Stimulated activated CD8-positive, alpha-beta memory T cell treated with anti-CD3 and anti-CD28 coated beads, Interleukin-15, amount 100 ng/mL, for 24 hours (primary cell): Measurements from ENCODE around the gene SNRPD3.

Experiments
- DNase-seq: peaks from one replicate; pipeline ENCODE4 v3.0.0-alpha.2; 2020; ENCODE audit warnings: low read depth

Gene SNRPD3

GRCh38 chr22:24567668-24568067, 11.9 kb downstream of the SNRPD3 start:
- DNase-seq = no peak

GRCh38 chr22:24571266-24571665, 15.5 kb downstream of the SNRPD3 start:
- no peak for DNase-seq

GRCh38 chr22:24576778-24577177, 21.0 kb downstream of the SNRPD3 start:
- DNase-seq = no peak

GRCh38 chr22:24578355-24579257, 22.8 kb downstream of the SNRPD3 start:
- no peak for DNase-seq

- no peak for DNase-seq
Observed at GRCh38 chr22:24579258-24579601, 23.4 kb downstream of the SNRPD3 start.

- DNase-seq = no peak
Observed at GRCh38 chr22:24580276-24580675, 24.5 kb downstream of the SNRPD3 start.

- DNase-seq = no peak
Observed at GRCh38 chr22:24582056-24582814, 26.4 kb downstream of the SNRPD3 start.

GRCh38 chr22:24583221-24584165, 27.7 kb downstream of the SNRPD3 start:
- DNase-seq = no peak

GRCh38 chr22:24584166-24584790, 28.5 kb downstream of the SNRPD3 start:
- no peak for DNase-seq

GRCh38 chr22:24584871-24585411, 29.1 kb downstream of the SNRPD3 start:
- DNase-seq = no peak

GRCh38 chr22:24585461-24585860, 29.7 kb downstream of the SNRPD3 start:
- DNase-seq = no peak

- DNase-seq = no peak
Observed at GRCh38 chr22:24585927-24586546, 30.2 kb downstream of the SNRPD3 start.

- DNase-seq = no peak
Observed at GRCh38 chr22:24587251-24587650, 31.5 kb downstream of the SNRPD3 start.

- DNase-seq = no peak
Observed at GRCh38 chr22:24587948-24588347, 32.1 kb downstream of the SNRPD3 start.

- DNase-seq = no peak
Observed at GRCh38 chr22:24588381-24588756, 32.6 kb downstream of the SNRPD3 start.

- DNase-seq = no peak
Observed at GRCh38 chr22:24588757-24589481, 33.1 kb downstream of the SNRPD3 start.

- no peak for DNase-seq
Observed at GRCh38 chr22:24589518-24590030, 33.8 kb downstream of the SNRPD3 start.

GRCh38 chr22:24590596-24591173, 34.9 kb downstream of the SNRPD3 start:
- no peak for DNase-seq

- DNase-seq = no peak
Observed at GRCh38 chr22:24591286-24591830, 35.6 kb downstream of the SNRPD3 start.
